ENCODE data around the gene PDLIM1. TPM values are rescaled to one million over a fixed set of nuclear protein-coding genes. Genes with fewer than 3 reads are reported as not detected.

PDLIM1 gene
- total RNA-seq, 4 donors from 2014 or later = 25.4 to 74.1 (median 68.5) TPM

DNA sequence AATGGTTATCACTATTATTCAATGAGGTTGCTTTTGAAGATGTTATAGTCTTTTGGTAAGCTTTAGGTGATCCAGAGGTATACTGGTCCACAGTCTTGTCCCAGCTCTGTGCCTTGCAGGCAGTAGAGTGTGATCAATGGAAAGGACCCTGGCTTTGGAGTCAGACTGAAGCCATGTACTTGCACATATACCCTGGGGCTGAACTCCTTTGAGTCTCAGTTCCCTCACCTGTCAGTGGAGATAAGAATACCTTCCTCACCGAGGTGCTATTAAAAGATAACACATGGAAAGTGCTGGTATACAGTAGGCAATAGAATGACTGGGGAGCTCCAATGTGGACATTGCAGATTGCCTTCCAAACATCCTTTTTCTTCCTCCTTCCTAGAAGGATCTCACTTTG is 16.0 kb upstream of the PDLIM1 start:
- ATAC-seq = no peak
- H3K4me3 ChIP-seq = no peak overlapping the region
- no peaks in the 10 kb centered on the region for H3K27me3 ChIP-seq
- H3K27ac ChIP-seq = no peak overlapping the region
- no peaks in the 10 kb centered on the region for H3K9me3 ChIP-seq
- H3K4me1 ChIP-seq = peaks cover 0 to 34% (median 4%) of the 10 kb centered on the region in 3 donors
- 67 to 86% methylated on average over 1 of the region's 1 CpG for WGBS, 2 donors (ENCODE audit: low coverage in 1 of 2)
- no peaks in the 10 kb centered on the region for H3K36me3 ChIP-seq
- TF ChIP-seq EP300 (IDR thresholded peaks at IDR 0.05) (no peak), POLR2AphosphoS5 (IDR thresholded peaks at IDR 0.05) (peak; percentile 22)
- TF ChIP-seq, protein P1, sequence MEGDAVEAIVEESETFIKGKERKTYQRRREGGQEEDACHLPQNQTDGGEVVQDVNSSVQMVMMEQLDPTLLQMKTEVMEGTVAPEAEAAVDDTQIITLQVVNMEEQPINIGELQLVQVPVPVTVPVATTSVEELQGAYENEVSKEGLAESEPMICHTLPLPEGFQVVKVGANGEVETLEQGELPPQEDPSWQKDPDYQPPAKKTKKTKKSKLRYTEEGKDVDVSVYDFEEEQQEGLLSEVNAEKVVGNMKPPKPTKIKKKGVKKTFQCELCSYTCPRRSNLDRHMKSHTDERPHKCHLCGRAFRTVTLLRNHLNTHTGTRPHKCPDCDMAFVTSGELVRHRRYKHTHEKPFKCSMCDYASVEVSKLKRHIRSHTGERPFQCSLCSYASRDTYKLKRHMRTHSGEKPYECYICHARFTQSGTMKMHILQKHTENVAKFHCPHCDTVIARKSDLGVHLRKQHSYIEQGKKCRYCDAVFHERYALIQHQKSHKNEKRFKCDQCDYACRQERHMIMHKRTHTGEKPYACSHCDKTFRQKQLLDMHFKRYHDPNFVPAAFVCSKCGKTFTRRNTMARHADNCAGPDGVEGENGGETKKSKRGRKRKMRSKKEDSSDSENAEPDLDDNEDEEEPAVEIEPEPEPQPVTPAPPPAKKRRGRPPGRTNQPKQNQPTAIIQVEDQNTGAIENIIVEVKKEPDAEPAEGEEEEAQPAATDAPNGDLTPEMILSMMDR (IDR thresholded peaks at IDR 0.05) = no peak

DNA sequence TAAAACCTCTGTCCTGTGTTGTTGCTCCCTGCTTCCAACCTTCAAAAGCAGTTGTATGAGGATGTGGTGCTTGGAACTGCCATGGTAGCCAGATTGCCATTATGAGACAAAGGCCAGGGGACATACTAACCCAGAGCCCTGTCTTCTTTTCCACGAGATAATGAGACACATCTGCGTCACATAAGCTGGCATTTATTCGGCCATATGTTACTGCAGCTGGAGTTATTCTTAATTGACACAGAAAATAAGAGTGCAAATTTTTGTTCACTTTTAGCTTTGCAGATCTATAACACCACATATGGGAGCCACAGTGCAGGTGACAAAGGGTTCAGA is 15.5 kb upstream of the PDLIM1 start:
- Histone ChIP-seq H3K9me3 (no peaks in the 10 kb centered on the region), H3K36me3 (no peaks in the 10 kb centered on the region), H3K4me1 (peaks cover 0 to 33% (median 4%) of the 10 kb centered on the region in 3 donors), H3K27ac (no peak overlapping the region), H3K4me3 (no peak overlapping the region), H3K27me3 (no peaks in the 10 kb centered on the region)
- TF ChIP-seq EP300 (IDR thresholded peaks at IDR 0.05) (no peak), POLR2A (IDR thresholded peaks at IDR 0.05) (no peak), POLR2AphosphoS5 (IDR thresholded peaks at IDR 0.05) (no peak)
- TF ChIP-seq, protein P1 (IDR thresholded peaks at IDR 0.05) = no peak
- no peak for ATAC-seq
- WGBS, 2 donors (ENCODE audit: low coverage in 1 of 2) = 50 to 73% methylated on average over 2 to 3 of the region's 3 CpGs

DNA sequence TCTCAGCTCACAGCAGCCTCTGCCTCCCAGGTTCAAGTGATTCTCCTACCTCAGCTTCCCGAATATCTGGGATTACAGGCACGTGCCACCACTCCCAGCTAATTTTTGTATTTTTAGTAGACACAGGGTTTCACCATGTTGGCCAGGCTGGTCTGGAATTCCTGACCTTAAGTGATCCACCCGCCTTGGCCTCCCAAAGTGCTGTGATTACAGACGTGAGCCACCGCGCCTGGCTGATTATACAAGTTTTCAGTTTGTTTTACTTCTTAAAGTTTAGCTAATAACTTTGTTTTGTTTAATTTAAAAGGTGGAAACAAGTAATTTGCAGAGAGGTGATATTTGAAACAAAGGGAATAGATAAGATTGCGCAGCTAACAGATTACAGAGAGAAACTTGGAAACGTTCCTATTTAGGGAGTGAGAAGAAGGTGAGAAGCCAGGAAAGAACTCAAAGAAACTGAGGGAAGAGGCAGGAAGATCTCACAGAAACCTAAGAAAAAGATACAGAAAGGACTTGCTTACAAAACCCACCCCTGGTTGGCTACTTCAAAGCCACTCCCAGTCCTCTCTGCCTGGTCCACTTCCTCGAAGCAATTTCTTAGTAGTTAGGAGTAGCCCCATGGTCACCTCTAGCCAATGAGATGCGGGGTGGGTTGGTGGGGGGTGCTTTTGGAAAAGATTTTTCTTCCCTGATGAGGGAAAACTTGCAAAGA is 15.0 kb upstream of the PDLIM1 start:
- H3K27me3 ChIP-seq = no peaks in the 10 kb centered on the region

DNA sequence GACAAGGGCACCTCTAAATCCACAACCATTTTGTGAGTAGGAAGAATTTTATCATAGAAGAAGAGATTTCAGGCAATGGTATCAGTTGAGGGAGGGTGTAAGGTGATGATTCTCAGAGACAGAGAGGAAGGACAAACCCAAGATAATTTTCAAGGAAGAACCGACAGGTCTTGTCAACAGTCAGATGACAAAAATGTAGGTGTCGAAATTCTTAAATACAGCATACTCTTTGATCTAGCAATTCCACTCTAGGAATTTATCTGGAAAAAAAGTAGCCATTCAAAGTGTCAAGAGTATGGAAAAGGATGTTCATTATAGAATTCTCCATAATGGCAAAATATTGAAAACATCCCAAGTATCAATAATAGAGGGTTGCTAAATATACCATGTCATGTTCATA is 14.2 kb upstream of the PDLIM1 start:
- Histone ChIP-seq H3K4me3 (no peak overlapping the region), H3K27me3 (no peaks in the 10 kb centered on the region), H3K36me3 (no peaks in the 10 kb centered on the region), H3K9me3 (no peaks in the 10 kb centered on the region), H3K27ac (no peak overlapping the region), H3K4me1 (peaks cover 0 to 21% (median 4%) of the 10 kb centered on the region in 3 donors)
- WGBS, 2 donors (ENCODE audit: low coverage in 1 of 2) = 82 to 87% methylated on average over 2 of the region's 2 CpGs
- ATAC-seq = no peak
- TF ChIP-seq, protein P1 (IDR thresholded peaks at IDR 0.05) = no peak
- TF ChIP-seq EP300 (IDR thresholded peaks at IDR 0.05) (no peak), POLR2A (IDR thresholded peaks at IDR 0.05) (no peak), POLR2AphosphoS5 (IDR thresholded peaks at IDR 0.05) (no peak)

More for the DNA sequence above, 15.0 kb upstream of the PDLIM1 start:
- ATAC-seq = no peak
- Histone ChIP-seq H3K4me3 (no peak overlapping the region), H3K36me3 (no peaks in the 10 kb centered on the region), H3K4me1 (peaks cover 0 to 29% (median 4%) of the 10 kb centered on the region in 3 donors), H3K27ac (no peak overlapping the region), H3K9me3 (no peaks in the 10 kb centered on the region)
- no peak for TF ChIP-seq POLR2AphosphoS5 (IDR thresholded peaks at IDR 0.05)
- TF ChIP-seq, protein P1 (IDR thresholded peaks at IDR 0.05) = no peak
- TF ChIP-seq EP300 (IDR thresholded peaks at IDR 0.05) = no peak
- no peak for TF ChIP-seq POLR2A (IDR thresholded peaks at IDR 0.05)
- WGBS, 2 donors (ENCODE audit: low coverage in 1 of 2) = 43 to 76% methylated on average over 8 to 9 of the region's 10 CpGs

DNA sequence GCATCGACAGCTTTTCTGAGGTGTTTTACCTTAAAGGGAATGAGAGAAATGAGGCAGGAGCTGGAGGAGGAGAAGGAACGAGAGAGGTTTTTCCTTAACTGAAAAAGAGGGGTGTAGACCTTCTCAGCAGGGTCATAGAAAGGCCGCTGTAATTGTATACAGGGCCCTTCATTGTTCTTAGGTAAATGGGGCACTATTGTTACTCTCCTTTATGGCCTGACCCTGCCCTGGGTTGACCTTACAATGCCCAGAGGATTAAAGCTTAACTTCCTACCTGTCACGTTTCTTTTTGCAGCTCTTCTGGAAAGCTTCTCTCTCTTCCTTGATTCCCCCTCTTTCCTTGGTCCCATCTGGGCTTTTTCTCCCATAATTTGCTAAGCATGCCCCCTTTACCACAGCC is 13.7 kb upstream of the PDLIM1 start:
- H3K27ac ChIP-seq = no peak overlapping the region
- WGBS, 2 donors (ENCODE audit: low coverage in 1 of 2) = 82 to 84% methylated on average over 4 of the region's 4 CpGs
- H3K36me3 ChIP-seq = no peaks in the 10 kb centered on the region
- H3K27me3 ChIP-seq = no peaks in the 10 kb centered on the region
- TF ChIP-seq POLR2AphosphoS5 (IDR thresholded peaks at IDR 0.05) (no peak), POLR2A (IDR thresholded peaks at IDR 0.05) (no peak)
- TF ChIP-seq, protein P1 (IDR thresholded peaks at IDR 0.05) = no peak
- H3K4me3 ChIP-seq = no peak overlapping the region
- H3K4me1 ChIP-seq = peaks cover 0 to 16% (median 4%) of the 10 kb centered on the region in 3 donors
- H3K9me3 ChIP-seq = no peaks in the 10 kb centered on the region
- no peak for ATAC-seq
